ENCODE measurements around the gene R3HDM2.

The R3HDM2 gene

GRCh38 chr12:57460841-57461275 lies 30.0 kb upstream of the R3HDM2 start:
- H3K36me3 ChIP-seq (replicated peaks in 1 of 2; ENCODE audit: control insufficient read depth in 2 of 2, insufficient read depth in 2 of 2, low read length in 2 of 2): no peaks in the 10 kb centered on the region
- no peak overlapping the region for H3K4ac ChIP-seq (ENCODE audit: low read length)
- no peak overlapping the region for H4K8ac ChIP-seq (ENCODE audit: low read depth, low read length)
- peaks cover 20 to 24% of the 10 kb centered on the region in 2 donors for H3K4me1 ChIP-seq (ENCODE audit: control insufficient read depth in 2 of 2, insufficient read depth in 1 of 2, low read depth in 1 of 2, low read length in 2 of 2)
- DNase-seq (ENCODE audit: low spot score): peak; percentile 84
- peak overlapping the region; percentile 38 for H3K23ac ChIP-seq (ENCODE audit: low read depth, low read length, poor library complexity)
- peak overlapping the region in 1 of 2 donors; percentile 49 for H3K4me3 ChIP-seq (ENCODE audit: low read length in 2 of 2)
- no peaks in the 10 kb centered on the region for H3K79me1 ChIP-seq (ENCODE audit: low read depth, low read length)
- peak overlapping the region; percentile 58 for H3K4me2 ChIP-seq (ENCODE audit: insufficient read depth, low read length, poor library complexity, severe bottlenecking)
- no peaks in the 10 kb centered on the region for H3K9me3 ChIP-seq (replicated peaks in 1 of 2; ENCODE audit: control insufficient read depth in 2 of 2, insufficient read depth in 1 of 2, low read depth in 1 of 2, low read length in 2 of 2)
- no peak overlapping the region for H3K18ac ChIP-seq (ENCODE audit: low read length)
- no CpG with 5 or more reads among the region's 19 CpGs for WGBS, 2 donors (ENCODE audit: extremely low coverage in 2 of 2, insufficient read length in 2 of 2, insufficient replicate concordance in 1 of 2)
- no peak overlapping the region for H4K91ac ChIP-seq (ENCODE audit: low read depth, low read length, poor library complexity)
- peak overlapping the region; percentile 72 for H2AFZ ChIP-seq (ENCODE audit: low read length)
- no peak overlapping the region for H2BK120ac ChIP-seq (ENCODE audit: low read depth, low read length)
- peak overlapping the region; percentile 27 for H3K9ac ChIP-seq (ENCODE audit: low read depth, low read length, poor library complexity)
- H2BK12ac ChIP-seq (ENCODE audit: low read length): no peak overlapping the region
- no peak overlapping the region for H2AK5ac ChIP-seq (ENCODE audit: low read depth, low read length)
- no peak overlapping the region for H3K14ac ChIP-seq (ENCODE audit: low read length)
- peaks cover 0 to 14% (median 0%) of the 10 kb centered on the region in 3 experiments for H3K27me3 ChIP-seq (ENCODE audit: control insufficient read depth in 3 of 3, insufficient read depth in 3 of 3, low read depth in 1 of 3, low read length in 3 of 3)
- H2BK15ac ChIP-seq (ENCODE audit: low read length): peak overlapping the region; percentile 39
- H3K27ac ChIP-seq (replicated peaks; ENCODE audit: low read length): no peak overlapping the region
- H2BK5ac ChIP-seq (ENCODE audit: low read length): no peak overlapping the region

DNA sequence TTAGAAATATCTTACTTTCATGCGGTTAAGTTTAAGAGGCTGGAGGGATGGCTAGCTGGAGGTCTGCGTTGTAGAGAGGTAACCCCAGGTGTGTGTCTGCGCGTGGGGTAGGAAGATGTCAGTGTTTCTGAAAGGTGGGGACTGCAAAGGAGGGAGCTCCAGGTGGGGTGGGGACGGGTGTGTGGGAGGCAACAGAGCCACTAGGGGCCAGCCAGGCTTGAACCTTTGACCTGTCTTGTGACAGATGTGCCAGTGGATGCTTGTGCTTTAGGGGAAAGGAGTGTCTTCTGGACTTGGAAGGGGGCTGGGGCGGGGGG lies 29.6 kb upstream of the R3HDM2 start:
- Histone ChIP-seq H3K27ac (replicated peaks; ENCODE audit: low read length) (no peak overlapping the region), H3K4me1 (ENCODE audit: control insufficient read depth in 2 of 2, insufficient read depth in 1 of 2, low read depth in 1 of 2, low read length in 2 of 2) (peaks cover 24 to 25% of the 10 kb centered on the region in 2 donors), H2BK12ac (ENCODE audit: low read length) (no peak overlapping the region), H3K9ac (ENCODE audit: low read depth, low read length, poor library complexity) (peak overlapping the region; percentile 27), H4K91ac (ENCODE audit: low read depth, low read length, poor library complexity) (no peak overlapping the region), H3K79me1 (ENCODE audit: low read depth, low read length) (peaks cover 2% of the 10 kb centered on the region), H2AFZ (ENCODE audit: low read length) (no peak overlapping the region), H2AK5ac (ENCODE audit: low read depth, low read length) (no peak overlapping the region), H2BK120ac (ENCODE audit: low read depth, low read length) (no peak overlapping the region), H3K14ac (ENCODE audit: low read length) (no peak overlapping the region), H3K23ac (ENCODE audit: low read depth, low read length, poor library complexity) (no peak overlapping the region), H3K9me3 (replicated peaks in 1 of 2; ENCODE audit: control insufficient read depth in 2 of 2, insufficient read depth in 1 of 2, low read depth in 1 of 2, low read length in 2 of 2) (no peaks in the 10 kb centered on the region), H4K8ac (ENCODE audit: low read depth, low read length) (no peak overlapping the region), H3K4me2 (ENCODE audit: insufficient read depth, low read length, poor library complexity, severe bottlenecking) (peak overlapping the region; percentile 58), H3K18ac (ENCODE audit: low read length) (no peak overlapping the region), H3K4ac (ENCODE audit: low read length) (no peak overlapping the region), H2BK5ac (ENCODE audit: low read length) (no peak overlapping the region), H2BK15ac (ENCODE audit: low read length) (peak overlapping the region; percentile 39), H3K27me3 (ENCODE audit: control insufficient read depth in 3 of 3, insufficient read depth in 3 of 3, low read depth in 1 of 3, low read length in 3 of 3) (peaks cover 0 to 18% (median 0%) of the 10 kb centered on the region in 3 experiments), H3K4me3 (ENCODE audit: low read length in 2 of 2) (peak overlapping the region in 1 of 2 donors; percentile 49), H3K36me3 (replicated peaks in 1 of 2; ENCODE audit: control insufficient read depth in 2 of 2, insufficient read depth in 2 of 2, low read length in 2 of 2) (no peaks in the 10 kb centered on the region)
- DNase-seq (ENCODE audit: low spot score): peak; percentile 30
- WGBS, 2 donors (ENCODE audit: extremely low coverage in 2 of 2, insufficient read length in 2 of 2, insufficient replicate concordance in 1 of 2): no CpG with 5 or more reads among the region's 6 CpGs

DNA sequence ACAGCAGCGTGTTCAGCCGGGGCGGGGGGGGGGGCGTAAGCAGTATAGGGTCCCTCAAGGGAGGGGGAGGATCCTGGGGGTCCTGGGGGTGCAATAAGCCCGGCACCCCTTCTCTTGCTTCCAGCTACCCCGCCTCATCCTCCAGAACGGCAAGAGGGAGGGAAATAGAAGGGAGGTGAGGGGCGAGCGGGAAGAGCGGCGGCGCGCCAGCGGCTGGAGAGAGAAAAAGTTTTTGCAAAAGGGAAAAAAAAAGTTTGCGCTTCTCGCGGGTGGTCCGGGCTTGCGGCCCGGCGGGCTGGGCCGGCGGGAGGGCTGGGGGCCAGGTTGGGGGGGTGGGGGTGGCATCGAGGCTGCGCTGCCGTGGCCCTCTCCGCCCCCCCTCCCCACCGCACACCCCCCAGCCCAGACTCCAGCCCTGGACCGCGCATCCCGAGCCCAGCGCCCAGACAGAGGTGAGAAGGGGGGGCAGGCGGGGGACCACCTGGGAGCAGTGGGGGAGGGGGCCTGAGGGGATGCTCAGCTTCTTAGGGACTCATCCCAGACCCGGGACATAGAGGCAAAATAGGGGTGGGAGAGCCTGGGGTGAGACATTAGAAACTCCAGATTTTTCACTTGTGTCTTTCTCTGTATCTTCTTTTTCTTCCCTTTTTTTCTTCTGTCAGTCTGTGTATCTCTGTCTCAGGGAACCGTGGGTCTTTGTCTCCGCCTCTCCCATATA lies 29.1 kb upstream of the R3HDM2 start, which contains the start of gene GLI1:
Gene GLI1 (plus strand): TSS at position 36 of the 718 bp plus-strand sequence. CDS start 3,907 bp downstream, outside the sequence.
- H3K4me1 ChIP-seq (ENCODE audit: control insufficient read depth in 2 of 2, insufficient read depth in 1 of 2, low read depth in 1 of 2, low read length in 2 of 2): peaks cover 29 to 30% of the 10 kb centered on the region in 2 donors
- H2AFZ ChIP-seq (ENCODE audit: low read length): peak within 1 kb of the TSS; percentile 84
- peak within 1 kb of the TSS; percentile 99 for H3K4me2 ChIP-seq (ENCODE audit: insufficient read depth, low read length, poor library complexity, severe bottlenecking)
- no peak within 1 kb of the TSS for H4K91ac ChIP-seq (ENCODE audit: low read depth, low read length, poor library complexity)
- H2BK15ac ChIP-seq (ENCODE audit: low read length): peak within 1 kb of the TSS; percentile 39
- H4K8ac ChIP-seq (ENCODE audit: low read depth, low read length): no peak within 1 kb of the TSS
- H3K9ac ChIP-seq (ENCODE audit: low read depth, low read length, poor library complexity): peak within 1 kb of the TSS; percentile 27
- peaks cover 0 to 16% (median 0%) of the 10 kb centered on the region in 3 experiments for H3K27me3 ChIP-seq (ENCODE audit: control insufficient read depth in 3 of 3, insufficient read depth in 3 of 3, low read depth in 1 of 3, low read length in 3 of 3)
- no peak within 1 kb of the TSS for H2BK5ac ChIP-seq (ENCODE audit: low read length)
- H3K27ac ChIP-seq (replicated peaks; ENCODE audit: low read length): no peak within 1 kb of the TSS
- H2BK120ac ChIP-seq (ENCODE audit: low read depth, low read length): no peak within 1 kb of the TSS
- H3K4me3 ChIP-seq (ENCODE audit: low read length in 2 of 2): peak within 1 kb of the TSS; percentile 49 to 78
- H2BK12ac ChIP-seq (ENCODE audit: low read length): no peak within 1 kb of the TSS
- H2AK5ac ChIP-seq (ENCODE audit: low read depth, low read length): no peak within 1 kb of the TSS
- H3K9me3 ChIP-seq (replicated peaks in 1 of 2; ENCODE audit: control insufficient read depth in 2 of 2, insufficient read depth in 1 of 2, low read depth in 1 of 2, low read length in 2 of 2): no peaks in the 10 kb centered on the region
- peak within 1 kb of the TSS; percentile 73 for H3K18ac ChIP-seq (ENCODE audit: low read length)
- no peak within 1 kb of the TSS for H3K4ac ChIP-seq (ENCODE audit: low read length)
- H3K23ac ChIP-seq (ENCODE audit: low read depth, low read length, poor library complexity): peak within 1 kb of the TSS; percentile 68
- H3K36me3 ChIP-seq (replicated peaks in 1 of 2; ENCODE audit: control insufficient read depth in 2 of 2, insufficient read depth in 2 of 2, low read length in 2 of 2): no peaks in the 10 kb centered on the region
- no peak for DNase-seq (ENCODE audit: low spot score)
- no CpG with 5 or more reads among the region's 36 CpGs for WGBS, 2 donors (ENCODE audit: extremely low coverage in 2 of 2, insufficient read length in 2 of 2, insufficient replicate concordance in 1 of 2)
- H3K14ac ChIP-seq (ENCODE audit: low read length): no peak within 1 kb of the TSS
- peaks cover 2% of the 10 kb centered on the region for H3K79me1 ChIP-seq (ENCODE audit: low read depth, low read length)

- Histone ChIP-seq H3K27ac (replicated peaks; ENCODE audit: low read length) (no peak overlapping the region), H2AFZ (ENCODE audit: low read length) (peak overlapping the region; percentile 84), H3K4me1 (ENCODE audit: control insufficient read depth in 2 of 2, insufficient read depth in 1 of 2, low read depth in 1 of 2, low read length in 2 of 2) (peaks cover 31 to 36% of the 10 kb centered on the region in 2 donors), H2AK5ac (ENCODE audit: low read depth, low read length) (no peak overlapping the region), H2BK12ac (ENCODE audit: low read length) (no peak overlapping the region), H3K9ac (ENCODE audit: low read depth, low read length, poor library complexity) (no peak overlapping the region), H2BK15ac (ENCODE audit: low read length) (peak overlapping the region; percentile 38), H3K18ac (ENCODE audit: low read length) (peak overlapping the region; percentile 73), H3K4me2 (ENCODE audit: insufficient read depth, low read length, poor library complexity, severe bottlenecking) (peak overlapping the region; percentile 99), H3K4ac (ENCODE audit: low read length) (no peak overlapping the region), H3K9me3 (replicated peaks in 1 of 2; ENCODE audit: control insufficient read depth in 2 of 2, insufficient read depth in 1 of 2, low read depth in 1 of 2, low read length in 2 of 2) (no peaks in the 10 kb centered on the region), H2BK5ac (ENCODE audit: low read length) (no peak overlapping the region), H2BK120ac (ENCODE audit: low read depth, low read length) (no peak overlapping the region), H3K23ac (ENCODE audit: low read depth, low read length, poor library complexity) (peak overlapping the region; percentile 68), H4K8ac (ENCODE audit: low read depth, low read length) (no peak overlapping the region), H3K14ac (ENCODE audit: low read length) (no peak overlapping the region), H4K91ac (ENCODE audit: low read depth, low read length, poor library complexity) (no peak overlapping the region), H3K79me1 (ENCODE audit: low read depth, low read length) (peaks cover 2% of the 10 kb centered on the region), H3K36me3 (replicated peaks in 1 of 2; ENCODE audit: control insufficient read depth in 2 of 2, insufficient read depth in 2 of 2, low read length in 2 of 2) (no peaks in the 10 kb centered on the region), H3K4me3 (ENCODE audit: low read length in 2 of 2) (peak overlapping the region; percentile 49 to 78), H3K27me3 (ENCODE audit: control insufficient read depth in 3 of 3, insufficient read depth in 3 of 3, low read depth in 1 of 3, low read length in 3 of 3) (peaks cover 0 to 16% (median 0%) of the 10 kb centered on the region in 3 experiments)
- peak; percentile 94 for DNase-seq (ENCODE audit: low spot score)
- WGBS, 2 donors (ENCODE audit: extremely low coverage in 2 of 2, insufficient read length in 2 of 2, insufficient replicate concordance in 1 of 2): no CpG with 5 or more reads among the region's 24 CpGs
Measured at GRCh38 chr12:57459055-57459749, 28.4 kb upstream of the R3HDM2 start.
